Adrenal gland (tissue), 12 donors: ENCODE data around the gene GRHL3. TPM values are rescaled to one million over a fixed set of nuclear protein-coding genes. Genes with fewer than 3 reads are reported as not detected.

ENCODE experiments used
- DNase-seq, 7 donors: peaks; one replicate each; pipeline ENCODE4 v3.0.0-alpha.2; 2019 to 2020
- H3K27ac ChIP-seq, 5 donors: fragments of 200-600 bp; sonication (generic) in 4 of 5; 1 replicate in 3 of 5; 2 replicates in 2 of 5; pipeline versions ENCODE4 v1.5.1 to v1.8.0; 2016 to 2020; ENCODE audit warnings: mild to moderate bottlenecking in 1 of 5
- H3K27me3 ChIP-seq: fragments of 200-600 bp; 2 replicates; pipeline ENCODE4 v1.8.0; 2021
- H3K36me3 ChIP-seq, 2 donors: fragments of 200-600 bp; replicated peaks in 1 of 2; 1 replicate in 1 of 2; 2 replicates in 1 of 2; pipeline versions ENCODE4 v1.5.1 to v1.8.0; 2018 to 2022
- H3K4me1 ChIP-seq, 2 donors: fragments of 200-600 bp; replicated peaks in 1 of 2; 1 replicate in 1 of 2; 2 replicates in 1 of 2; pipeline versions ENCODE4 v1.5.1 to v1.8.0; 2018 to 2021
- H3K4me3 ChIP-seq, 4 donors: fragments of 200-600 bp; sonication (generic) in 3 of 4; one replicate each; pipeline ENCODE4 v1.5.1; 2016 to 2018
- H3K9me3 ChIP-seq, 3 donors: fragments of 200-600 bp; sonication (generic) in 1 of 3; replicated peaks in 1 of 3; 1 replicate in 2 of 3; 2 replicates in 1 of 3; pipeline versions ENCODE4 v1.5.1 to v1.8.0; 2016 to 2021
- CTCF ChIP-seq, 6 experiments: fragments of 450-650 bp in 4 of 6; fragments of 200-600 bp in 2 of 6; sonication (generic) in 1 of 6; IDR thresholded peaks; 1 replicate in 5 of 6; 2 replicates in 1 of 6; pipeline versions ENCODE4 v1.5.1 to v1.8.0; 2016 to 2021; ENCODE audit warnings: antibody characterized with exemption in 6 of 6, mild to moderate bottlenecking in 2 of 6, moderate library complexity in 1 of 6
- POLR2A ChIP-seq, 2 donors: fragments of 450-650 bp; IDR thresholded peaks; one replicate each; pipeline ENCODE4 v1.6.1; 2017; ENCODE audit warnings: antibody characterized with exemption in 2 of 2, mild to moderate bottlenecking in 2 of 2, moderate library complexity in 1 of 2
- WGBS, 4 donors: extraction: QIAGEN DNeasy Blood & Tissue Kit in 2 of 4; methylation state at CpG; one replicate each; pipeline versions ENCODE4 v1.1.5 to v1.1.7; 2013 to 2017; 5-methylcytosine and 5-hydroxymethylcytosine counted together
- intact Hi-C, 2 donors: fragments of 100-400 bp; cut with DNase I; formaldehyde crosslinking; loops; one replicate each; pipeline versions ENCODE4 v1.14.1 to v1.15.0; 2022 to 2023
- polyA plus RNA-seq, 3 donors: library from polyadenylated mRNA; stranded (reverse); fragments of 200-250 nt in 2 of 3; fragments of 350-450 nt in 1 of 3; fragmentation: Illumina TruSeq in 1 of 3; extraction: RNeasy Lipid Tissue Mini Kit (QIAGEN cat#74804) in 1 of 3; gene quantifications; one replicate each; pipeline ENCODE4 v1.2.3, GENCODE V29; 2013 to 2014
- total RNA-seq, 9 donors: library from RNA; depleted of rRNA in 4 of 9; stranded (reverse); fragments of >200 nt in 4 of 9; fragments of 120-200 nt in 1 of 9; fragmentation: NEBNext Ultra II Directional in 1 of 9; extraction: Animal tissue kit (Norgen Biotek cat#: 25700) in 1 of 9; gene quantifications; one replicate each; pipeline versions ENCODE4 v1.1.0 to v1.2.4, GENCODE V29; 2013 to 2023
- donor health status: healthy with polysubstance abuse.
- donor health status: Bipolar disorder and iron deficiency.
- donor health status: DM: yes; HTN: yes; CAD: no.
- donor health status: DM: no; HTN: no; CAD: no.
- donor health status: DM: no; HTN: no; CAD: no.
- donor health status: DM: yes; HTN: yes; CAD: no.

The GRHL3 gene
- total and polyA plus RNA-seq, 12 donors, result 0.10 to 0.20 (median 0.16) TPM; not detected in 8

GRCh38 chr1:24364605-24364974, 45.4 kb downstream of the GRHL3 start:
- no peaks in the 10 kb centered on the region for H3K36me3 ChIP-seq
- TF ChIP-seq POLR2A (IDR thresholded peaks at IDR 0.05) (no peak), CTCF (IDR thresholded peaks at IDR 0.05) (no peak)

GRCh38 chr1:24364975-24365678, 46.0 kb downstream of the GRHL3 start:
- Histone ChIP-seq H3K9me3 (no peaks in the 10 kb centered on the region), H3K27me3 (no peaks in the 10 kb centered on the region), H3K4me3 (no peak overlapping the region), H3K4me1 (peaks cover 0 to 8% of the 10 kb centered on the region in 2 donors), H3K36me3 (no peaks in the 10 kb centered on the region), H3K27ac (peak overlapping the region in 1 of 5 donors; percentile 0)
- no peak for TF ChIP-seq POLR2A (IDR thresholded peaks at IDR 0.05)
- no peak for TF ChIP-seq CTCF (IDR thresholded peaks at IDR 0.05)
- 64 to 81% (median 73%) methylated on average over 9 to 11 of the region's 11 CpGs for WGBS, 4 donors
- peak in 4 of 7 donors; percentile 21 to 33 (median 26) for DNase-seq
- intact Hi-C loops, result no loop called here

More at GRCh38 chr1:24364605-24364974, 45.4 kb downstream of the GRHL3 start:
- H3K27ac ChIP-seq, result peak overlapping the region in 1 of 5 donors; percentile 0
- no peaks in the 10 kb centered on the region for H3K9me3 ChIP-seq
- intact Hi-C loops, result no loop called here
- peaks cover 0 to 8% of the 10 kb centered on the region in 2 donors for H3K4me1 ChIP-seq
- WGBS, 4 donors, result 56 to 75% (median 70%) methylated on average over 1 to 2 of the region's 2 CpGs
- DNase-seq, result no peak
- H3K27me3 ChIP-seq, result no peaks in the 10 kb centered on the region
- no peak overlapping the region for H3K4me3 ChIP-seq

- no peak overlapping the region for H3K4me3 ChIP-seq
- TF ChIP-seq CTCF (IDR thresholded peaks at IDR 0.05), result no peak
- TF ChIP-seq POLR2A (IDR thresholded peaks at IDR 0.05), result no peak
- 86 to 100% (median 98%) methylated on average over 6 to 9 of the region's 9 CpGs for WGBS, 4 donors
- DNase-seq, result no peak
- no peaks in the 10 kb centered on the region for H3K27me3 ChIP-seq
- intact Hi-C loops, result no loop called here
- H3K4me1 ChIP-seq, result peaks cover 0 to 8% of the 10 kb centered on the region in 2 donors
- H3K27ac ChIP-seq, result no peak overlapping the region
- no peaks in the 10 kb centered on the region for H3K36me3 ChIP-seq
- H3K9me3 ChIP-seq, result no peaks in the 10 kb centered on the region
These were observed 47.5 kb downstream of the GRHL3 start for GRCh38 chr1:24366707-24367106.

- H3K4me1 ChIP-seq, result peaks cover 0 to 8% of the 10 kb centered on the region in 2 donors
- intact Hi-C loops, result no loop called here
- no peaks in the 10 kb centered on the region for H3K9me3 ChIP-seq
- TF ChIP-seq POLR2A (IDR thresholded peaks at IDR 0.05) (no peak), CTCF (IDR thresholded peaks at IDR 0.05) (no peak)
- no peak overlapping the region for H3K27ac ChIP-seq
- no peak for DNase-seq
- 87 to 95% (median 91%) methylated on average over 4 of the region's 4 CpGs for WGBS, 4 donors
- no peak overlapping the region for H3K4me3 ChIP-seq
- H3K36me3 ChIP-seq, result no peaks in the 10 kb centered on the region
- H3K27me3 ChIP-seq, result no peaks in the 10 kb centered on the region
These were observed 50.0 kb downstream of the GRHL3 start for GRCh38 chr1:24369199-24369598.
